ENCODE results near the gene RUNX1.

The RUNX1 gene

GRCh38 chr21:34797921-34798535, 251.1 kb downstream of the RUNX1 start:
- DNase-seq: no peak

DNA sequence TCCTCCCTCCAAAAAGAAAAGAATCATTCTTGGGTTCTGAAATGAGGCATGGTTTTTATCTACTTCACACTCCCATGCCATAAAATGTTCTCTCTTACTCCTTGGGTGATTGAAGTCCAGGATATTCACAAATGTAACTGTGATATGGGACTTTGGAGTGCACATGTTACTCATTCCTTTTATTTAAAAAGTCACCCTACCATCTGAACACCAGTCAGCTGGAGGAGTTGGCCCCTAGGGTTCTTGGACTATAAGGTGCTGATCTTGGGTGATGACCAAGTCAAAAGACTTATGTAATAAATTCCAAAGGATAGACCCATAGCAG, 251.9 kb downstream of the RUNX1 start:
- DNase-seq: no peak

DNA sequence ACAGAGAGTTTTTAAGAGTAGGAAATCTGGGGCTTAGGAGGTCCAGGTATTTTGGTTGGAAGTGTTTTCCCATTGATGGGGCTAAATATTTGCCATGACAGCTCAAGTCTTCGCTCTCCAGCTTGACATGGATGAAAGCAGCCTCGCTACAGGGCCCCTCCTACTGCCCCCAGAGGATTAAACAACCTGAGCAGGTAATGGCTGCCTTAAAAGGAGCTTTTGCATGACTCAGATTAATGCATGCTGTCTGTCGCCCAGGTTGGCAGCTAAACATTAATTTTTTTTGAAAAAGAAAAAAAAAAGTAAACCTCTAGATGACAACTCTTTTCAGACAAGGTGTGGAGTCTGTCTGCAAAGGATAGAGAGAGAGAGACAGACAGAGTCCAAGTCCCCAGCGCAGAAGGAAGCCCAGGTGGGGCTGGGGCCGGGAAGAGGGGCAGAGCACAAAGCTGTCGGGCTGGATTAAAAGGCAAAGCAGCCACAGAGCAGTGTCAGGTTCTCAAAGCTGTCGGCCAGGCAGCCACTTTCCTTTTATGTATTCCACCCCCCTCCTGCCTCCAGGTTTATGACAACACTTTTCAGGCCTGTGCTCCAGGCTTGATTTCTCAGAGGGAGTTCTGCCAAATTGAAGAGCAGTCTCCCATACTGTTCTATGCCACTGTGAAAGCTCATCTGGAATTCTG, 252.4 kb downstream of the RUNX1 start:
- no peak for DNase-seq

- no peak for DNase-seq
Measured at GRCh38 chr21:34795548-34796180, 253.4 kb downstream of the RUNX1 start.

GRCh38 chr21:34795175-34795547, 253.9 kb downstream of the RUNX1 start:
- no peak for DNase-seq

- DNase-seq: no peak
Measured at GRCh38 chr21:34794686-34795085, 254.4 kb downstream of the RUNX1 start.

- DNase-seq: no peak
Measured at GRCh38 chr21:34793471-34793870, 255.6 kb downstream of the RUNX1 start.

- no peak for DNase-seq
Measured at GRCh38 chr21:34792504-34793089, 256.5 kb downstream of the RUNX1 start.

DNA sequence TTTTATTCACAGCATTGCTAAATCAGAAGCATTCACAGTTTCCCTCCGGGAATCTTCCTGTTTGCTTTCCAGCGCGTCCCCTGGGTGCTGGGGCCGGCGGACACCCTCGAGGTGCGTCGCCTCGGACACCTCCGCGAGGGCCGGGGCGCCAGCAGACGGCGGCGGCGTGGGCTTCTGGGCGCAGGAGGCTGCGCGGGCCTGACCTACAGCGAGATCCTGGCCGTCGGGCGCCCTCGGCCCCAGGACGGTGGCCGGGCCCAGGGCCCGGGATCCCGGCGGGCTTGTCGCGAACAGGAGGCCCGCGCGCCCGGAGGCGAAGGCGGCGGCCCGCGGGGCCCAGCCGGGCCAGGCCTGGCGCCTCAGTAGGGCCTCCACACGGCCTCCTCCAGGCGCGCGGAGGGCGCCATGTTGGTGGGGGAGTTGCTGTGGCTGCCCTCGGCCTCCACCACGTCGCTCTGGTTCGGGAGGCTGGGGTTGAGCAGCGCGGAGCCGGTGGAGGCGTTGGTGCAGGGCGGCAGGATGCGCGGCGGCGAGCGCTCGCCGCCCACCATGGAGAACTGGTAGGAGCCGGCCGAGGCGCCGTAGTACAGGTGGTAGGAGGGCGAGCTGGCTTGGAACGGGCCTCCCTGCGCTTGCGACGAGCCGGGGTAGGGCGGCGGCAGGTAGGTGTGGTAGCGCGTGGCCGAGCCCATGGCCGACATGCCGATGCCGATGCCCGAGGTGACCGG, 257.2 kb downstream of the RUNX1 start:
- DNase-seq: no peak

DNA sequence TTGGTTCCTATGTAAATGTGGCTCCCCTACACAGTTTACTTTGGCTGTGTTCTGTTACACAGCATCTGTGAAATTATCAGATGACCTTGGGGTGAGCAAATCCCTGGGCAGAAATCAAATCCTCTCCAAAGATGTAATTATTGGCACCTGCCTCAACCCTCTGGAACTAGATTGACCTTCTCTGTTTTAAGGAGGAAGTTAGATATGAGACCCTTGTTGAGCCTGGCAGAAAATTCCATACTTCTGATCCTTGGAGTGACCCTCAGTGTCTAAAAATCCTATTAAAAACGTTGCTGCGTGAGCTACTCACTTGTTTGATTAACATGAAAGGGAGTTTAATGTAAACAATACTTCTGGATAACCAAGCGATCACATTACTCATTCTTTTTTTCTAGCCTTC, 258.3 kb downstream of the RUNX1 start:
- DNase-seq: no peak

- DNase-seq: no peak
Measured at GRCh38 chr21:34790341-34790740, 258.8 kb downstream of the RUNX1 start.

DNA sequence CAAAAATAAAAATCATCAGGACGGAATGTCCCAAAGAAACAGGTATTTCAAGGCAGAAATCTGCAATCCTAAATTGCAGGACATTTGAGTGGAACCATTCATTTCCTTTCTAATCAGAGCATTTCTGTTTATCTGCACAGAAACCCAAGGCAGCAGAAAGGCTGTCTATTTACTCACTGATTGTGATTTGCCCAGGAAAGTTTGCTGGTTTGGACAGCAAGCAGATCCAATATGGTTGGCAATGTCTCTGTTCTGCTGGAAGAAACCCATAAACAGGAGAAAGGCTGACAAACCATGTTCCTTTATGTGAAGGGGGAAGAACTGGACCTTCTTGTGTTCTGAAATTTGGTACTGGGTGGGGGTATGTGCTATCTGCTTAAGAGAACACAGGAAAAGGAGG, 260.2 kb downstream of the RUNX1 start:
- no peak for DNase-seq

DNA sequence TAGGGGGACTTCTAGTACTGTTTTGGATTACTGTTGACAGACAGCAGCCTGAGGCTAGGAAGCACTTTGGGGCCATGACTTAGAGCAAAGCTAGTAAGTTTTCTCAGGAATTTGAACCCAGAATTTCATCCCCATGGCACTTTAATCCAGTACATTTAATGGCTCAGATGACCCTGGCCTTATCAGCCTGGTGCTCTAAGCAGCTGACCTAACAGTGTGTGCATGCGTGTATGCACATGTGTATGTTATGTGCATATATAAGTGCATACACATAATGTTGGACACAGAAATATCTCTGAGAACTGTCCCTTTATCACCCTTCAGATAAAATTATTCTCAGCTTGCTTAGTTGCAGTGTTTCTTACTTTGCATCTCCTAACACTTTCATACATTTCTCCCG, 265.3 kb downstream of the RUNX1 start:
- no peak for DNase-seq

- DNase-seq: no peak
Measured at GRCh38 chr21:34782506-34783360, 266.4 kb downstream of the RUNX1 start.

DNA sequence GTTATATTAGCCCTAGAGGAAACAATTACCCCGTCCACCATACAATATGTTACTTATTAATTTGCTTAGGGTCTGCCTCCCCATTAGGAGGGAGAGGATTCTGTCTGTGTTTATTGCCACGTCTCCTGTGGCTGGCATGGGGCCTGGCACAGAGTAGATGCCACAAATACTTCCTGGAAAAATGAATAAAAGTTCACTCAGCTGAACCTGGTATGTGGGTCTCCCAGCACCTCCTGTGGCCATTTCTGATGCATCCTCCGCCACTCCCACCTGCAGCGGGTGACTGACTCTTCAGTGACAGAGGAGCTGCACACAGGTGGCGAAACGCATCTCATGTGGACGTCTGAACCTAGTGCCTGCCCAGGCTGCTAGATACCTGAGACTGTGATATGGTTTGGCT, 267.6 kb downstream of the RUNX1 start:
- DNase-seq: no peak

GRCh38 chr21:34779860-34780259, 269.2 kb downstream of the RUNX1 start:
- DNase-seq: no peak

DNA sequence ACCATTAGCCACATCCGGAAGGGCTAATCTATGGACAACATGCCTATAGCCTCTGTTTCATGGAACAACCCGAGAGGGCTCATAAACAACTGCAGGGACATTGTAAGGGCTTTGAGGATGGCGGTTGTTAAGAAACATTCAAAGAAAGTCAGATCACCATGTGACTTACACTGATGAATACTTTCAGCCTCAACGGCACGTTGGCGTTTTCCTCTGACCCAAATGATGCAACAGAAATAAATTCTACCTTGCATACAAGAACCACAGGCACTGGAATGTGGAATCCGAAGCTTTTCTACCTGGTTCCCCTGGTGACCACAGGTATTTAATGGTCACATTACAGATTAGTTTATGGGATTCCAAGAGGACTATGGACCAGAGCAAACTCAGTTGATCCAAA, 273.3 kb downstream of the RUNX1 start:
- no peak for DNase-seq

- DNase-seq: no peak
Measured at GRCh38 chr21:34774750-34775149, 274.4 kb downstream of the RUNX1 start.

DNA sequence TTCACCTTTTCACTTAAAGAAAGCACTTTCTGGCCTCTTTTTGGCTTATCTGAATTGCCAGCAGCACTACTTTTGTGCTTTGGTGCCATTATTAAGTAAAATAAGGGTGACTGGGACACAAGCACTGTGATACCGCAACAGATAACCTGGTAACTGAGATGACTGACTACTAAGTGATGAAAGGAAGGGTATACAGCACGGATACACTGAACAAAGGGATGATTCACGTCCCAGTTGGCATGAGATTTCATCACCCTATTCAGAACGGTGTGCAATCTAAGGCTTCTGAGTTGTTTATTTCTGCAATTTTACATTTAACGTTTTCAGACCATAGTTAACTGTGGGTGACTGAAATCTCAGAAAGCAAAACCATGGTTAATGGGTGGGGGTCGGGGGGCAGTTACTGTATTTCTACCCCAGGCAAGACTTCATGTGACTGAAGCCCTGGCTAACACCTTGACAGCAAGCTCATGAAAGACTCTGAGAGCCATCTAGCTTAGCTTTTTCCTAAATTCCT, 277.5 kb downstream of the RUNX1 start:
- no peak for DNase-seq

DNA sequence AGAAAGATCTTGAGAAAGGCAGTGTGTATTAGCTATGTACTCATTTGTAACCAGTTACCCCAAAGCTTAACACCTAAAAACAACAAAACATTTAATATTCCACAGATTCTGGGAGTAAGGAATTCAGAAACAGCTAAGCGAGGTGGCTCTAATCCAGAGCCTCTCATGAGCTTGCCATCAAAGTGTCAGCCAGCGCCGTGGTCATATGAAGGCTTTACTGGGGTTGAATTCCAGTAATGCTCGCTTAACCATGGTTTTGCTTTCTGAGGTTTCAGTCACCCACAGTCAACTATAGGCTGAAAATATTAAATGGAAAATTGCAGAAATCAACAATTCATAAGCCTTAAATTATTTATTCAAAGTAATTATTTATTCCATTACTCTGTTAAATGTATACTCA, 278.5 kb downstream of the RUNX1 start:
- DNase-seq: no peak

DNA sequence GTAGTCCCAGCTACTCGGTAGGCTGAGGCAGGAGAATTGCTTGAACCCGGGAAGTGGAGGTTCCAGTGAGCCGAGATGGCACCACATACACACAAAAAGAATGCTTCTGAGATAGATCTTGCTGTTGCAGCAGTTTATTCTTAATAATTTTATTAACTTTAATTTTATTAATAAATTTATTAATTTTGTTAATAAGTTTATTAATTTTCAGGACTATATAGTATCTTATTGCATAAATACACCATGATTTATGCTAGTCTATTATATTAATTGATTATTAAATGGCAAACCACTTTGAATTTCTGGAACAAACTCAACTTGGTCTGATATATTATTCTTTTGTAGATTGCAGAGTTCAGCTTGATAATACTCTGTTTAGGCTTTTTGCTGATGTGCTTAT, 280.8 kb downstream of the RUNX1 start:
- DNase-seq: no peak

DNA sequence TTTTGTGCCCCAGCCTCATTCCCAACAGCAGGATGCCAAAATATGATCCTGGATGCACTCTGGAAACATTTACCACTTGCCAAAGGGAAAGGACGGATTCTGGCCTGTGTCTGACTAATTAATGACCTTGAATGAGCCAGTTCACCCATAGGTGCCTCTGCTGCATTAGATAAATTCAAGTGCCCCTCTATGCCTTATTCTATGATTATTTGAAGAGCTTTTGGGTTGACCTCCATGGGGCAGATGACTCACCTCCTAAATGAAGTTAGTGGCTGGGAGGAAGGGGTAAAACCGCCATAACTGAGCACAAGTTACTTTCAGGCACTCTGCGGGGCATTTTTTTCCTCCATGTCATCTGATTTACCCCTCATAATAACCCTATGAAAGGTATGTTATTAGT, 282.2 kb downstream of the RUNX1 start:
- no peak for DNase-seq
